PC-9 (cell line): ENCODE results near the gene HOXC10. TPM values are rescaled to one million over a fixed set of nuclear protein-coding genes. Genes with fewer than 3 reads are reported as not detected.
A peak's percentile ranks its signal among the peaks of the same experiment; 100 is the strongest.

Source experiments
- BruUV-seq: library from RNA; stranded (reverse); fragments of 400-500 nt; replicated peaks from 2 replicates; lab custom pipeline; 2021; lab: Mats Ljungman, UMichigan
- CTCF ChIA-PET: fragments of 300-600 bp; sonication (Branson Sonifier 250); formaldehyde crosslinking; loops from one replicate; lab custom pipeline; 2022; ENCODE audit warnings: antibody characterized with exemption; lab: Charles Lee
- POLR2A ChIA-PET: fragments of 300-600 bp; sonication (Branson Sonifier 250); formaldehyde crosslinking; loops from one replicate; lab custom pipeline; 2022; ENCODE audit warnings: antibody characterized with exemption; ENCODE audit not compliant: unreplicated experiment; lab: Charles Lee
- DNase-seq, 2 experiments: peaks; one replicate each; pipeline versions ENCODE4 v3.0.0 to v3.0.0-alpha.2; 2015 to 2022; ENCODE audit warnings: mixed read lengths in 1 of 2
- H2AFZ ChIP-seq: fragments of 200-600 bp; sonication (generic); 2 replicates; pipeline ENCODE4 v1.8.1; 2017; ENCODE audit warnings: antibody characterized with exemption
- H3F3A ChIP-seq: fragments of 200-600 bp; sonication (generic); 2 replicates; pipeline ENCODE4 v1.8.1; 2017; ENCODE audit warnings: antibody characterized with exemption, mild to moderate bottlenecking, low read depth; ENCODE audit not compliant: insufficient read depth
- H3K27ac ChIP-seq: fragments of 200-600 bp; sonication (generic); 2 replicates; pipeline ENCODE4 v1.6.1; 2016; ENCODE audit warnings: mixed run types
- H3K27me3 ChIP-seq: fragments of 200-600 bp; sonication (generic); 2 replicates; pipeline ENCODE4 v1.6.1; 2016; ENCODE audit warnings: low read depth, mixed run types; ENCODE audit not compliant: insufficient read depth
- H3K36me3 ChIP-seq: fragments of 200-600 bp; sonication (generic); 2 replicates; pipeline ENCODE4 v1.6.1; 2016; ENCODE audit warnings: low read depth, mixed run types
- H3K4me1 ChIP-seq: fragments of 200-600 bp; sonication (generic); replicated peaks from 2 replicates; pipeline ENCODE4 v1.6.1; 2016; ENCODE audit warnings: mixed run types; ENCODE audit not compliant: insufficient read depth
- H3K4me2 ChIP-seq: fragments of 200-600 bp; sonication (generic); 2 replicates; pipeline ENCODE4 v1.6.1; 2017; ENCODE audit warnings: mixed run types
- H3K4me3 ChIP-seq: fragments of 200-600 bp; sonication (generic); 2 replicates; pipeline ENCODE4 v1.6.1; 2016; ENCODE audit warnings: mixed run types
- H3K79me2 ChIP-seq: fragments of 200-600 bp; sonication (generic); 2 replicates; pipeline ENCODE4 v1.6.1; 2017; ENCODE audit warnings: low read depth, mixed run types
- H3K9me2 ChIP-seq: fragments of 200-600 bp; sonication (generic); 2 replicates; pipeline ENCODE4 v1.8.1; 2017; ENCODE audit warnings: mild to moderate bottlenecking; ENCODE audit not compliant: insufficient read depth
- H3K9me3 ChIP-seq: fragments of 200-600 bp; sonication (generic); 2 replicates; pipeline ENCODE4 v1.8.1; 2016; ENCODE audit warnings: low read depth; ENCODE audit not compliant: insufficient read depth
- H4K20me1 ChIP-seq: fragments of 200-600 bp; sonication (generic); 2 replicates; pipeline ENCODE4 v1.8.1; 2017; ENCODE audit not compliant: insufficient read depth
- CTCF ChIP-seq: fragments of 200-600 bp; sonication (generic); conservative IDR thresholded peaks from 2 replicates; pipeline ENCODE4 v1.6.1; 2017; ENCODE audit warnings: mixed run types, antibody characterized with exemption, mild to moderate bottlenecking, moderate library complexity
- EZH2 ChIP-seq: fragments of 200-600 bp; sonication (generic); IDR thresholded peaks from 2 replicates; pipeline ENCODE4 v1.8.0; 2017; ENCODE audit warnings: antibody characterized with exemption, low read depth
- intact Hi-C: fragments of 100-400 bp; cut with micrococcal nuclease; formaldehyde crosslinking; loops from one replicate; pipeline ENCODE4 v1.10.0; 2022; ENCODE audit not compliant: unreplicated experiment
- total RNA-seq: library from RNA; stranded (reverse); gene quantifications from 2 replicates; pipeline ENCODE4 v1.2.3, GENCODE V29; 2021

Gene HOXC10
- total RNA-seq, 1 experiment from 2014 or later, result 1.1 TPM

GRCh38 chr12:54017878-54018467 lies 33.0 kb downstream of the HOXC10 start:
- Histone ChIP-seq H3K79me2 (no peaks in the 10 kb centered on the region), H3K4me3 (peak overlapping the region; percentile 82), H3K4me2 (peak overlapping the region; percentile 99), H3K36me3 (no peaks in the 10 kb centered on the region), H3K27me3 (no peaks in the 10 kb centered on the region), H3K9me3 (no peaks in the 10 kb centered on the region), H3K27ac (peak overlapping the region; percentile 7; the same call in 1 of the 2 replicates), H3K9me2 (no peaks in the 10 kb centered on the region), H3K4me1 (no peaks in the 10 kb centered on the region; the same call in 1 of the 2 replicates), H3F3A (no peaks in the 10 kb centered on the region), H2AFZ (peak overlapping the region; percentile 94), H4K20me1 (no peaks in the 10 kb centered on the region)
- no TSS peak for BruUV-seq
- peak; percentile 54 to 86 for DNase-seq
- intact Hi-C loops, result no loop called here
- ChIA-PET POLR2A (interaction anchor here (0.5 to 0.8 kb wide), 5 partner anchors 20 to 426 kb away, joined by 3 to 31 read pairs (median 5); partner anchors contain the start of gene SMUG1), CTCF (interaction anchor here (0.6 to 1.8 kb wide), 6 partner anchors 9 to 207 kb away, joined by 3 to 37 read pairs (median 4); partner anchors contain the start of genes HOXC5 and HOXC8)
- TF ChIP-seq EZH2 (no peak), CTCF (no peak)

- Histone ChIP-seq H3K9me3 (no peaks in the 10 kb centered on the region), H4K20me1 (no peaks in the 10 kb centered on the region), H3K79me2 (no peaks in the 10 kb centered on the region), H3K4me1 (no peaks in the 10 kb centered on the region; the same call in 1 of the 2 replicates), H3K4me3 (peak overlapping the region; percentile 82), H3K27me3 (no peaks in the 10 kb centered on the region), H3F3A (no peaks in the 10 kb centered on the region), H3K27ac (peak overlapping the region; percentile 7; the same call in 1 of the 2 replicates), H3K9me2 (no peaks in the 10 kb centered on the region), H2AFZ (peak overlapping the region; percentile 94), H3K4me2 (peak overlapping the region; percentile 99), H3K36me3 (no peaks in the 10 kb centered on the region)
- DNase-seq, result no peak
- TF ChIP-seq CTCF, result no peak
- TF ChIP-seq EZH2, result no peak
- intact Hi-C loops, result no loop called here
- CTCF ChIA-PET, result interaction anchor here (1.3 kb wide), 1 partner anchor 189 kb away, joined by 3 read pairs; no protein-coding TSS in a partner anchor
- BruUV-seq, result TSS peak; percentile 81
- POLR2A ChIA-PET, result no interaction called here
Measured at GRCh38 chr12:54018468-54018984, 33.6 kb downstream of the HOXC10 start.

GRCh38 chr12:54019091-54019811 lies 34.3 kb downstream of the HOXC10 start:
- ChIA-PET POLR2A (no interaction called here), CTCF (no interaction called here)
- Histone ChIP-seq H3K9me3 (no peaks in the 10 kb centered on the region), H3K9me2 (no peaks in the 10 kb centered on the region), H3K36me3 (no peaks in the 10 kb centered on the region), H3K4me1 (no peaks in the 10 kb centered on the region; the same call in 1 of the 2 replicates), H3K4me2 (no peak overlapping the region), H3K27me3 (no peaks in the 10 kb centered on the region), H4K20me1 (no peaks in the 10 kb centered on the region), H3K4me3 (no peak overlapping the region), H2AFZ (no peak overlapping the region), H3K27ac (no peak overlapping the region), H3K79me2 (no peaks in the 10 kb centered on the region), H3F3A (no peaks in the 10 kb centered on the region)
- intact Hi-C loops, result no loop called here
- TF ChIP-seq EZH2 (no peak), CTCF (no peak)
- no TSS peak for BruUV-seq
- no peak for DNase-seq
